ENCODE results near the gene BMPR2.
"Not testable (repeated sequence)": the region's sequence is repeated elsewhere in the genome, so short reads cannot be mapped to it uniquely, and the experiment has no call there.

The BMPR2 gene

DNA sequence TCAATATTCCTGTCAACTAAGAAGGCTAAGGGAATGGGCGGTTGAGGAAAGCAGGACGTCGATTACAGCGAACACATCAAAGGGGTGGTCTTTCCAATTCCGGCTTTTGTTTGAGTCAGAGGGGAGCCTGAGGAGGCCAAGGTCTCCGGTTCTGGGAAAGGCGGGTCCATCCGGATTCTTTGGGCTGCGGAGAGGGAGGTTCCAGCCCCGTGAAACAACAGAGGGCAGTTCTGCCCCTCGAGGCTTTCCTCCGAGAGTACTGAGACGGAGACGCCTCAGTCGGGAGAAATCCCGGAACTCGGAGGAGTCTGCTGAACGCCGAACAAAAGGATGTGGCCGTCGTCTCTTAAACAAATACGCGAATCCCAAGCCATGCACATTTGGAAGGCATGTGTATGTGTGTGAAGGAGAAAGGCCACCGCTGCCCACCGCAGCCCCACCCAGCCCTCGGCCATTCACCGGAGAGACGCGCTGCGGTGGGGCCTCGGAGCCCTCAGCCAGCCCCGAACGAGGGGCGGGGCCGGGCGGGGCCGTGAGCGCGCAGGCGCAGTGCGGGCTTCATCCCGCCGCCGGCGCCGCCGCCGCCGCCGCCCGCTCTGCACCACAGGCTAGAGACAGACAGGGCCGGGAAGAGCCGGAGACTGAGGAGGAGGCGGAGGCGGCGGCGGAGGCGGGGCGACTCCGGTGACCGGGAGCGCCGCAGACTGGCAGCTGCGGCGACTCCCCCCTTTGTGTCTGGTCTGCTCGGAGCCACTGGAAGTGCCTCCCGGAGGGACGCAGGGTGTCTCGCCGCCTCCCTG lies at the start of gene BMPR2:
Gene BMPR2 (plus strand): TSS at position 719 of the 800 bp plus-strand sequence. CDS start 1,148 bp downstream, outside the sequence.
- DNase-seq: peak; percentile 88

GRCh38 chr2:202327858-202328257 lies 48.3 kb upstream of the BMPR2 start:
- DNase-seq: no peak

DNA sequence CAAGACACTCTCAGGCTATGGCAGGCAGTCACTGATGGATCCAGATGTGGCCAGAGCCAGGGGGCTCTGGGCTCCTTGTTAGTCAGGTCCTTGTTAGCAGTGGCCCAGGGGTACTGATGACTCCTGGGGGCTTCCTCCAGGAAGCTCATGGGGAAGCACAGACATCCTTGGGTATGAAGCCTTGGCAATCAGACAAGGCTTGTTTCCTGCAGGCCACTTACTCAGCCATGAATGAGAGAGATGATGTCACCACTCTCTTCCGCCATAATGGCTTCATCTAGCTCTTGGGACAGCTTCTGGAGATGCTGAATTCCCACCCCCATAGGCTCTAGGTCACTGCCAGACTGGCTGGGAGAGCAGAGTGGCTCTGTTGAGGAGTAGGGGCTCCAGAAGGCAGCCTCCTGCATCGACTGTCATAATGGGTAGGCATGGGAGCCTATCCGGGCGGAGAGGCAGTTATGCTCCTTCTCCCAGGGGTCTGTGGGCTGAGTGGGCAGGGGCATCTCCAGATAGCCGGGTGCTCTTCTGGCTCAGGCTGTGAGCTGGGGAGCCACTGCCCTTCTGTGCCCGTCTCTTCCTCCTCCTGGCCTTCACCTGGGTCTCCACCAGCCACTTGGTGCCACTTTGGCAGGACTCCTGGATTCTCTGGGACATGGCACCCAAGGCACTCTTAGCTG lies 40.2 kb upstream of the BMPR2 start:
- DNase-seq: no peak

DNA sequence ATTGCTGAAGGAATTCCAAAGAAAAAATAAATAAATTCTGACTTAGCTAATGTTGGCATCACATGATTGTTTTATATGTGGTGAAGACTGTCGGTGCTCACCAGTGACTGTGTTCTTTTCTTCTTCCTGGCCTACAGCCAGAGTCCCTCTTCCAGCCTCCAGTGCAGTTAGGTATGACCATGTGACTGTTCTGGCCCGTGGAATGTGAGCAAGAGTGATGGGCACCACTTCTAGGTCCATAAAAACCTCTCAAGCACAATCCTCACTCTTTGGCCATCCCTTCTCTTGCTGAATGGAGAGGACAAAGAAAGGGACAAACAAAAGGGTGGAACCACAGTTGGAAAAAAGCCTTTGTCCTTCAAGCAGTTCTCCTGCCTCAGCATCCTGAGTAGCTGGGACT lies 39.0 kb upstream of the BMPR2 start:
- no peak for DNase-seq

DNA sequence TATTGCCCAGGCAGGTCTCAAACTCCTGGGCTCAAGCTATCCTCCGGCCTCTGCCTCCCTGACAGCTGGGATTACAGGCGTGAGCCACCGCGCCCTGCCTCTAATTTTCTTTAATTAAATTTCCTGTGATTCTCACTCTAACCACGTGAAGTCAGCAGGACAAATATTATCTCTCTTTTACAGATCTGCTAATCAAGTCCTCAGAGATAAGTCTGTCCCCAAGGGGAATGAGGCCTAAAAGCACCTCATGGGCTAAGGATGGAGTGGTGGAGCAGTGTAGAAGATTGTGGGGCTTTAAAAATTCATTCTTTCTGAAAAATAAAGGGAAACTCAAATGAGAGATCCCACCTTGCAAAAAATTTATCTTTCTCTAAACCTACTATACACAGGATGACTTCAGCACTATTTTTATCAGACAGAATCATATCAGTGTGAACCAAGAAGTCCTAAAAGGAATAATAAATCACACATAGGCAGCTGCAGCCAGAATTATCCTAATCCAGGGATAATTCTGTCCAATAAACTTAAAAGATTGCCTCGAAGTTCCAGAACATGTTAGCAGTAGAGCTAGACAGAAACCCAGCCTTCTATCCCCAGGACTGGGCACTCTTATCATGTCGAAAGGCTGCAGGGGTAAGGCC lies 38.3 kb upstream of the BMPR2 start:
- no peak for DNase-seq

GRCh38 chr2:202339071-202339870 lies 36.9 kb upstream of the BMPR2 start:
- DNase-seq: no peak

DNA sequence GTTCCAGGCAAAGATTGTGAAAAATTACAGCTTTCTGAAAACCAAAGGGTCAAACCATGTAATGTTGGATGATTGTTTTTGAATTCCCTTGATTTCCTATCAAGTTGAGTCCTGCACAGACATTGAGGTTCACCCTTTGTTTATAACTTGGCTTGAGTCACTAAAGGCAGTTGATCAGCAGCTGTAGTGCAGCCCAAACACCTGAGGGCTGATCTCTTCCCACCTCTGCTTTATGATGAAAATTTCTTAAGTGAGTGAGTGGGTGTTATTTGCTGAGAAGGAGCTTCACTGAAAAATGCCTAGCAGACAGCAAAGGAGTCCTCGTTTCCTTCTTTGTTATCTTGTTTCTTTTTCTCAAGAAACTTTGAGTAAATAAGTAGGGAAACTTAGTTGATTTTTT lies 31.9 kb upstream of the BMPR2 start:
- no peak for DNase-seq

DNA sequence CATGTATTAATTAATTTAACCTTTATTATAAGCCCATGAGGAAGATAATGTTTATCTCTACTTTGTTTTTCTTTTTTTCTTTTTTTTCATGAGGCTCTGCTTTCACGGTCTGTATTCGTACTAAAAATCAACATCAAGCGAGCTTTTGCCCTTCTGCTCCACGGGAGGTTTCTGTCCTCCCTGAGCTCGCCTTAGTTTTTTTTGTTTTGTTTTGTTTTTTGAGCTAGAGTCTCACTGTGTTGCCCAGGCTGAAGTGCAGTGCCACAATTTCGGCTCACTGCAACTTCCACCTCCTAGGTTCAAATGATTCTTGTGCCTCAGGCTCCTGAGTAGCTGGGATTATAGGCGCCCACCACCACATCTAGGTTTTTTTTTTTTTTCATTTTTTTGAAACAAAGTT lies 29.9 kb upstream of the BMPR2 start:
- DNase-seq: no peak

- no peak for DNase-seq
These were observed 22.7 kb upstream of the BMPR2 start for GRCh38 chr2:202353430-202353829.

GRCh38 chr2:202355993-202356505 lies 20.1 kb upstream of the BMPR2 start:
- DNase-seq: no peak

- not testable (repeated sequence) for DNase-seq
These were observed 17.2 kb upstream of the BMPR2 start for GRCh38 chr2:202358924-202359323.

DNA sequence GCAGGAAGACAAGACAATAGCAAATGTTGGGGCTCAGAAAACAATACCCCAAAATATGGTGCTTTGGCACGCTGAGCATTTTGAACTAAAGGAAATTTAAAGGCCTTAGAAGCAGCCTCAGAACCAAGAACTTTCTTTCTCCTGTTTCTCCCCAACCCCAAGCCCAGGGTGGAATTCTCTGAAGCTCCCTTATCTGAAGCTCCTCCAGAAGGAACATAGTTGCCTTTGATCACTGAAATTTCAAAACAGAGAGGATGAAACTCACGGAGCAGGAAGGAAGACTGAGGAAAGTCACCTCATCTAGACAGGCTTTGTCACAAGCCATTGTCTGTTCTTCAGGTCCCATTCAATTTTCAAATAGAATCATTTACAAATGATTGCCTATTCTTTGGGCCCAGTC lies 15.5 kb upstream of the BMPR2 start:
- no peak for DNase-seq

- no peak for DNase-seq
These were observed 15.0 kb upstream of the BMPR2 start for GRCh38 chr2:202361108-202361507.

DNA sequence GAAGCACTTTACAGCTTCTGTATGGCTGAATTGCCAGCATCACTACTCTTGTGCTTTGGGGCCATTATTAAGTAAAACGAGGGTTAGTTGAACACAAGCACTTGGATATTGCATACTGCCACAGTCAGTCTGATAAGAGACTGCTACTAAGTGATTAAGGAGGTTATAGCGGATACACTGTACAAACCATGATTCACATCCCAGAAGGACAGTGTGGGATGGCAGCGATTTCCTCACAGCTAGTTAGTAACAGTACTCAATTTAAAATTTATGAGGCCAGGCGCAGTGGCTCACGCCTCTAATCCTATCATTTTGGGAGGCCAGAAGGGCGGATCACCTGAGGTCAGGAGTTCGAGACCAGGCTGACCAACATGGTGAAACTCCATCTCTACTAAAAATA lies 2.6 kb upstream of the BMPR2 start:
- no peak for DNase-seq

DNA sequence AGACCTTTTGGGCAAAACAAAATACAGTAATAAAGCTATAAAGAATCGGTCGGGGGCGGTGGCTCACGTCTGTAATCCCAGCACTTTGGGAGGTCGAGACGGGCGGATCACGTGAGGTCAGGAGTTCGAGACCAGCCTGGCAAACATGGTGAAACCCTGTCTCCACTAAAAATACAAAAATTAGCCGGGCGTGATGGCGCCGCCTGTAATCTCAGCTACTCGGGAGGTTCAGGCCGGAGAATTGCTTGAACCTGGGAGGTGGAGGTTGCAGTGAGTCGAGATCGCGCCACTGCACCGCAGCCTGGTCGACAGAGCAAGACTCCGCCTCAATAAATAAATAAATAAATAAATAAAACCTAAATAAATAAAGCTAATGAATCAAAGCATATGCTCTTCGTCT lies 1.7 kb upstream of the BMPR2 start:
- not testable (repeated sequence) for DNase-seq

GRCh38 chr2:202375033-202375608 lies 1.0 kb upstream of the BMPR2 start:
- DNase-seq: peak; percentile 31

DNA sequence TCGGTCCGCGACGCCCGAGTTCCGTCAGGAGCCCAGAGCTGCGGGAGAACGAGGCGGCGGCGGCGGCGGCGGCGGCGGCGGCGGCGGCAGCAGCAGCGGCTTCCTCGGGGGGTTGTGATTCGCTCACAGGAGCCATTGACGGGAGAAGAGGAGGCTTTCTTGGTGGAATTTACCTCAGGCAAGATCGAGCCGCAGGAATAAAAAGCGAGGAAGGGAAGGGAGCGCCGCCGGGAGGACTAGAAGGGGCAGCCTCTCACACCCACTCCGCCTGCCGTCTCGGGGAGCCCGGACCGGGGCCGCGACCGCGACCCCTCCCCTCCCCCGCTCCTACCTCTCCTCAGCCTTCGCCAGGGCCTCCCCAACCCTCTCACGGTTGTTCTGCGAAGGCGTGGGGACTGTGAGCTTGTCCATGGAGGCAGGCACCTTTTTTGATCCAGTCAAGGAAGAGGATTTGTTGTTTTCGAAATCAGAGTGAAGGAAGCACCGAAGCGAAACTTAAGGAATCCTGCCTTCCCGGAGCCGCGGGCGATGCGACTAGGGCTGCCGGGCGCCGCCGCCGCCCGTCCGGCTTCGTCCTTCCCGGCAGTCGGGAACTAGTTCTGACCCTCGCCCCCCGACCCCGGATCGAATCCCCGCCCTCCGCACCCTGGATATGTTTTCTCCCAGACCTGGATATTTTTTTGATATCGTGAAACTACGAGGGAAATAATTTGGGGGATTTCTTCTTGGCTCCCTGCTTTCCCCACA lies 506 bp downstream of the BMPR2 start:
- peak; percentile 62 for DNase-seq

- peak; percentile 31 for DNase-seq
These were observed 1.2 kb downstream of the BMPR2 start for GRCh38 chr2:202377207-202377761.

GRCh38 chr2:202378001-202378400 lies 1.9 kb downstream of the BMPR2 start:
- DNase-seq: peak; percentile 54

- DNase-seq: peak; percentile 26
These were observed 2.7 kb downstream of the BMPR2 start for GRCh38 chr2:202378662-202379358.

GRCh38 chr2:202382684-202383083 lies 6.6 kb downstream of the BMPR2 start:
- no peak for DNase-seq
